Smooth muscle cell (in vitro differentiated cells): Measurements from ENCODE around the gene FGF8. TPM values are rescaled to one million over a fixed set of nuclear protein-coding genes. Genes with fewer than 3 reads are reported as not detected.

Experiments used
- DNase-seq: peaks from one replicate; lab custom pipeline; 2025; ENCODE audit not compliant: unreplicated experiment; lab: John Stamatoyannopoulos, UW
- H2AFZ ChIP-seq: fragments of 200-600 bp; sonication (generic); 2 replicates; pipeline ENCODE4 v1.6.0; 2016; ENCODE audit warnings: antibody characterized with exemption, low read depth, mild to moderate bottlenecking
- H3F3A ChIP-seq: fragments of 200-600 bp; sonication (generic); 2 replicates; pipeline ENCODE4 v1.6.0; 2017; ENCODE audit warnings: antibody characterized with exemption, low read depth
- H3K27ac ChIP-seq: fragments of 200-600 bp; sonication (generic); 2 replicates; pipeline ENCODE4 v1.5.1; 2016; ENCODE audit warnings: low read depth, mild to moderate bottlenecking
- H3K27me3 ChIP-seq: fragments of 200-600 bp; sonication (generic); 2 replicates; pipeline ENCODE4 v1.6.1; 2016; ENCODE audit warnings: low read depth, mild to moderate bottlenecking
- H3K36me3 ChIP-seq: fragments of 200-600 bp; sonication (generic); 2 replicates; pipeline ENCODE4 v1.5.1; 2016; ENCODE audit warnings: low read depth
- H3K4me1 ChIP-seq: fragments of 200-600 bp; sonication (generic); 2 replicates; pipeline ENCODE4 v1.5.1; 2016; ENCODE audit warnings: low read depth
- H3K4me2 ChIP-seq: fragments of 200-600 bp; sonication (generic); 2 replicates; pipeline ENCODE4 v1.6.0; 2016; ENCODE audit warnings: mild to moderate bottlenecking
- H3K4me3 ChIP-seq: fragments of 200-600 bp; sonication (generic); 2 replicates; pipeline ENCODE4 v1.5.1; 2016; ENCODE audit warnings: mild to moderate bottlenecking
- H3K79me2 ChIP-seq: fragments of 200-600 bp; sonication (generic); 2 replicates; pipeline ENCODE4 v1.6.0; 2016; ENCODE audit warnings: low read depth, mild to moderate bottlenecking
- H3K9ac ChIP-seq: fragments of 200-600 bp; sonication (generic); 2 replicates; pipeline ENCODE4 v1.6.0; 2016; ENCODE audit warnings: low read depth
- H3K9me3 ChIP-seq: fragments of 200-600 bp; sonication (generic); replicated peaks from 2 replicates; pipeline ENCODE4 v1.5.1; 2016; ENCODE audit warnings: low read depth
- H4K20me1 ChIP-seq: fragments of 200-600 bp; sonication (generic); 2 replicates; pipeline ENCODE4 v1.6.0; 2016; ENCODE audit warnings: low read depth
- WGBS: methylation state at CpG from one replicate; pipeline ENCODE4 v1.1.7; 2016; ENCODE audit warnings: low lambda C conversion rate; 5-methylcytosine and 5-hydroxymethylcytosine counted together
- polyA plus RNA-seq: library from polyadenylated mRNA; unstranded; fragments of >200 nt; fragmentation: Nextera tagmentation; extraction: Ambion mirVana; gene quantifications from 2 replicates; pipeline ENCODE4 v1.2.1, GENCODE V29; 2016
- total RNA-seq: library from RNA; depleted of rRNA; stranded (reverse); fragments of >200 nt; gene quantifications from 2 replicates; pipeline ENCODE4 v1.2.3, GENCODE V29; 2014
- TF ChIP-seq, protein P1 (sequence below): fragments of 200-600 bp; sonication (generic); IDR thresholded peaks from 2 replicates; pipeline ENCODE4 v1.5.1; 2017; ENCODE audit warnings: borderline replicate concordance, mild to moderate bottlenecking, antibody characterized with exemption; ENCODE audit not compliant: insufficient read depth, poor library complexity, severe bottlenecking

FGF8 gene
- total and polyA plus RNA-seq, 2 experiments from 2014 or later, result not detected

DNA sequence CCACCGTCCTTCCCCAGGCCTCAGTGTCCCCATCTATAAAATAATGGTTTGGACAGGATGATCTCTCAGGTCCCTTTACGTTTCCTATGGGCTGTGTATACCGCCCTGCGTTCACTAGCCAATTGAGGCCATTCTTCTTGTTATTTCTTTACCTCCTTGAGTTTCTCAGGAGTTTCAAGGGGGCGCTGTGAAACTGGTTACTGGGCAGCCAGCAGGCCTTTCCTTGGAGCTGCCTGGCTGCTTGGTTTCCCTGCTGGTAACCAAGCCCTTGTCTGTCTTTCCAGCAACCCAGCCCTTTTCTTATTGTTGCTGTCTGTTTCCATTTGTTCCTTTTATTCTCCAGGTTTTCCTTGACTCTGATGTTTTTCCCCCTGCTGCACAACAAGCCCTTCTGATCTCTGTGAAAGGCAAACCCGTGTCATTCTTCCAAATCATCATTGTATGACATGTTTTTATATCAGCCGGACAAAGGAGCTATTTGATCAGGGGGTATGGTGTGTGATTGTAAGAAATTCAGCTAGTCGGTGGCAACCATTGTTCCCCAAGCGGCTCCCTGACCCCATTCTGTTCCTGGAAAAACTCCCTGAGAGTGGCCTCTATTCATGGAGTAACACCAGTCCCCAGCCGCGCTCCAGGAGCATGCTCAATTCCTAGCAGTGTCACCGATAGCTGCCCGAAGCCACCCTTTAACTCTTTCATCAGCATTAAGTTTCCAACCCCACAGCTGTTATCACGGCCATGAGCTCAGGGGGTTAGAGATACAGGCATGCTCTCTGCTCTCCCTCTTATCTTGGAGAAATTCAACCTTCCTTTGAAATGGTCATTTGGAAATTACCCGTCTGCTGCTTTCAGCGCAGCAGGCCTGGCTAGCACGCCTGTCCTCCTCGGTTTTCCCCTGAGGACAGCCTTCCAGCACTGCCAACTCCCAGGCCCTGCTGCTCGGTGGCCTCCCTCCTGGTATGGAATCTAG lies 26.6 kb downstream of the FGF8 start:
- WGBS, result 33% methylated on average over 19 of the region's 19 CpGs
- Histone ChIP-seq H3K9me3 (no peaks in the 10 kb centered on the region), H3K36me3 (no peaks in the 10 kb centered on the region), H4K20me1 (no peaks in the 10 kb centered on the region), H3F3A (no peaks in the 10 kb centered on the region), H3K9ac (no peak overlapping the region), H3K4me3 (no peak overlapping the region), H3K27ac (no peak overlapping the region), H3K79me2 (no peaks in the 10 kb centered on the region), H3K27me3 (peaks cover 4% of the 10 kb centered on the region), H2AFZ (peak overlapping the region; percentile 84), H3K4me1 (peaks cover 22% of the 10 kb centered on the region), H3K4me2 (peak overlapping the region; percentile 33)
- TF ChIP-seq, protein P1, sequence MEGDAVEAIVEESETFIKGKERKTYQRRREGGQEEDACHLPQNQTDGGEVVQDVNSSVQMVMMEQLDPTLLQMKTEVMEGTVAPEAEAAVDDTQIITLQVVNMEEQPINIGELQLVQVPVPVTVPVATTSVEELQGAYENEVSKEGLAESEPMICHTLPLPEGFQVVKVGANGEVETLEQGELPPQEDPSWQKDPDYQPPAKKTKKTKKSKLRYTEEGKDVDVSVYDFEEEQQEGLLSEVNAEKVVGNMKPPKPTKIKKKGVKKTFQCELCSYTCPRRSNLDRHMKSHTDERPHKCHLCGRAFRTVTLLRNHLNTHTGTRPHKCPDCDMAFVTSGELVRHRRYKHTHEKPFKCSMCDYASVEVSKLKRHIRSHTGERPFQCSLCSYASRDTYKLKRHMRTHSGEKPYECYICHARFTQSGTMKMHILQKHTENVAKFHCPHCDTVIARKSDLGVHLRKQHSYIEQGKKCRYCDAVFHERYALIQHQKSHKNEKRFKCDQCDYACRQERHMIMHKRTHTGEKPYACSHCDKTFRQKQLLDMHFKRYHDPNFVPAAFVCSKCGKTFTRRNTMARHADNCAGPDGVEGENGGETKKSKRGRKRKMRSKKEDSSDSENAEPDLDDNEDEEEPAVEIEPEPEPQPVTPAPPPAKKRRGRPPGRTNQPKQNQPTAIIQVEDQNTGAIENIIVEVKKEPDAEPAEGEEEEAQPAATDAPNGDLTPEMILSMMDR, result no peak
- no peak for DNase-seq

DNA sequence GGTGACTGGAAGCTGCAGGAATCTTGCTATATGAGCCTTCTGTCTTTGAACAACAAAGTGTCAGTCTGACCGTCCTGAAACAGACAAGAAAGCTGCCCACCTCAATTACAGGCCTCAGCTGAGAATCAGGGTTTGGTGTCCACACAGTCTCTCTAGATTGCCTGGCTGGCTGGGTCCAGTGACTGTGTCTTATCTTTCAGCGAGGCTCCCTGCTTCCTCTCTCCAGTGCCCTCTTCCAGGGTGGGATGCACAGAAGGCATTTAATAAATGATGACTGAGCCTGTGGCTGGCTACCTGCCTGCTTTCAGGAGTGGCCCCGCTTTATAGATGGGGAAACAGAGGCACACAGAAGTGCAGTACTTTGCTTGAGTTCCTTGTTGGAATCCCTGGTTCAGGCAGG lies 27.4 kb downstream of the FGF8 start:
- Histone ChIP-seq H3K27me3 (peaks cover 4% of the 10 kb centered on the region), H4K20me1 (no peaks in the 10 kb centered on the region), H3K36me3 (no peaks in the 10 kb centered on the region), H3F3A (no peaks in the 10 kb centered on the region), H3K9ac (no peak overlapping the region), H3K9me3 (no peaks in the 10 kb centered on the region), H2AFZ (no peak overlapping the region), H3K4me2 (no peak overlapping the region), H3K4me1 (peaks cover 22% of the 10 kb centered on the region), H3K27ac (no peak overlapping the region), H3K79me2 (no peaks in the 10 kb centered on the region), H3K4me3 (no peak overlapping the region)
- 69% methylated on average over 3 of the region's 3 CpGs for WGBS
- TF ChIP-seq, protein P1, result no peak
- DNase-seq, result no peak

DNA sequence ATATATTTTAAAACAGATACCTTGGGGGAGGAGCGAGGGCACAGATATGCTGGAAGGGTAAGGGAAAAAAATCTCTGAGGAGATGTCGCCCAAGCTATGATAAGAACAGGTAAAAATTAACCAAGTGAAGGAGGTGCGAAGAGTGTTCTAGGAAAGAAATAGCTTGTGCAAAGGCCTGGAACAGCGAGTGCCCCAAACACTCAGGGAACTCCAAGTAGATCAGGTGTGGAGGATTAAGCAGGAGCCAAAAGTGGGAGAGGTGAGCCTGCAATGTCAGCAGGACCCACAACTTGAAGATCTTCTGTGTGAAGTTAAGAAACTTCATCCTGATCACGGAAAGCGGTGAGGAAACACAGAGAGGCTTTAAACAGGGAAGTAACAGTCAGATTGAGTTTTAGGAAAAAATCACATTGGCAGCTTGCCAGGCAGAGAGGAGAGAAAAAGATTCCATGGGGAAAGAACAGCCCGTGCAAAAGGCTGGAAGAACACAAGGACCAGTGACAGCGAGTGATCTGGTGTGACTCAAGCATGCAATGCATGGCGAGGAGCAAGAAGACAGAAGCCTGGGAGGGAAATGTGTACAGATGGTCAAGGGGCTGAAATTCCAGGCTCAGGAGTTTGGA lies 30.7 kb downstream of the FGF8 start:
- TF ChIP-seq, protein P1, result no peak
- WGBS, result 66% methylated on average over 9 of the region's 9 CpGs
- Histone ChIP-seq H3K27ac (no peak overlapping the region), H3K9ac (no peak overlapping the region), H3K4me3 (no peak overlapping the region), H3F3A (no peaks in the 10 kb centered on the region), H3K4me1 (peaks cover 22% of the 10 kb centered on the region), H3K4me2 (no peak overlapping the region), H3K79me2 (no peaks in the 10 kb centered on the region), H3K27me3 (no peaks in the 10 kb centered on the region), H4K20me1 (no peaks in the 10 kb centered on the region), H2AFZ (no peak overlapping the region), H3K9me3 (no peaks in the 10 kb centered on the region), H3K36me3 (no peaks in the 10 kb centered on the region)
- no peak for DNase-seq
